ENCODE measurements around the gene DNAH2.

DNAH2 gene

GRCh38 chr17:7781429-7781828 lies 63.9 kb downstream of the DNAH2 start:
- H3K27me3 ChIP-seq (replicated peaks), result no peaks in the 10 kb centered on the region
- H3K27ac ChIP-seq, result no peak overlapping the region
- no peak for TF ChIP-seq CTCF (IDR thresholded peaks at IDR 0.05; ENCODE audit: low read depth, low read length, missing control alignments)
- no peak overlapping the region for H3K4me3 ChIP-seq (ENCODE audit: low read depth, low read length)
- in situ Hi-C loops (cut with HindIII; ENCODE audit: low pct_ligation_motif_present, low sequenced_read_pairs), result no loop called here
- H3K36me3 ChIP-seq (replicated peaks), result no peaks in the 10 kb centered on the region
- no peak for DNase-seq

- H3K27ac ChIP-seq, result no peak overlapping the region
- peak; percentile 11 for DNase-seq
- no peaks in the 10 kb centered on the region for H3K27me3 ChIP-seq (replicated peaks)
- peak; percentile 43 for TF ChIP-seq CTCF (IDR thresholded peaks at IDR 0.05; ENCODE audit: low read depth, low read length, missing control alignments)
- in situ Hi-C loops (cut with HindIII; ENCODE audit: low pct_ligation_motif_present, low sequenced_read_pairs), result no loop called here
- no peak overlapping the region for H3K4me3 ChIP-seq (ENCODE audit: low read depth, low read length)
- no peaks in the 10 kb centered on the region for H3K36me3 ChIP-seq (replicated peaks)
Measured at GRCh38 chr17:7782240-7782639, 64.7 kb downstream of the DNAH2 start.

GRCh38 chr17:7786866-7787265 lies 69.3 kb downstream of the DNAH2 start:
- Histone ChIP-seq H3K27me3 (replicated peaks) (no peaks in the 10 kb centered on the region), H3K27ac (no peak overlapping the region), H3K36me3 (replicated peaks) (no peaks in the 10 kb centered on the region), H3K4me3 (ENCODE audit: low read depth, low read length) (no peak overlapping the region)
- in situ Hi-C loops (cut with HindIII; ENCODE audit: low pct_ligation_motif_present, low sequenced_read_pairs), result no loop called here
- DNase-seq, result no peak
- TF ChIP-seq CTCF (IDR thresholded peaks at IDR 0.05; ENCODE audit: low read depth, low read length, missing control alignments), result no peak

- H3K36me3 ChIP-seq (replicated peaks), result no peaks in the 10 kb centered on the region
- H3K27me3 ChIP-seq (replicated peaks), result no peaks in the 10 kb centered on the region
- TF ChIP-seq CTCF (IDR thresholded peaks at IDR 0.05; ENCODE audit: low read depth, low read length, missing control alignments), result no peak
- no peak for DNase-seq
- H3K27ac ChIP-seq, result no peak overlapping the region
- no peak overlapping the region for H3K4me3 ChIP-seq (ENCODE audit: low read depth, low read length)
- in situ Hi-C loops (cut with HindIII; ENCODE audit: low pct_ligation_motif_present, low sequenced_read_pairs), result no loop called here
Measured at GRCh38 chr17:7789131-7789530, 71.6 kb downstream of the DNAH2 start.

- in situ Hi-C loops (cut with HindIII; ENCODE audit: low pct_ligation_motif_present, low sequenced_read_pairs), result no loop called here
Measured at GRCh38 chr17:7790150-7790549, 72.6 kb downstream of the DNAH2 start.

More at GRCh38 chr17:7790150-7790549, 72.6 kb downstream of the DNAH2 start:
- H3K36me3 ChIP-seq (replicated peaks), result no peaks in the 10 kb centered on the region
- no peak overlapping the region for H3K4me3 ChIP-seq (ENCODE audit: low read depth, low read length)
- no peak for DNase-seq
- H3K27ac ChIP-seq, result no peak overlapping the region
- no peak for TF ChIP-seq CTCF (IDR thresholded peaks at IDR 0.05; ENCODE audit: low read depth, low read length, missing control alignments)
- H3K27me3 ChIP-seq (replicated peaks), result no peaks in the 10 kb centered on the region

Measured in brain microvascular endothelial cell (primary cell).